ENCODE results near the gene CD200R1.
"Not testable (repeated sequence)": the region's sequence is repeated elsewhere in the genome, so short reads cannot be mapped to it uniquely, and the experiment has no call there.

The CD200R1 gene

DNA sequence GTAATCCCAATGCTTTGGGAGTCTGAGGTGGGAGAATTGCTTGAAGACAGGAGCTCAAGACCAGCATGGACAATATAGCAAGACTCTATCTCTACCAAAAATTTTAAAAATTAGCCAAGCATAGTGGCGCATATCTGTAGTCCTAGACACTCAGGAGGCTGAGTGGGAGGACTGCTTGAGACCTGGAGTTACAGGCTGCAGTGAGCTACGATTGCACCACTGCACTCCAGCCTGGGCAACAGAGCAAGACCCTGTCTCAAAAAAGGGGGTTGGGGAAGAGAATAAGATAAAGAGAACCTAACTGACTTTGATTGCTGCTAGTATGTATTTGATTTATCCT, 755 bp downstream of the CD200R1 start:
- DNase-seq = no peak

DNA sequence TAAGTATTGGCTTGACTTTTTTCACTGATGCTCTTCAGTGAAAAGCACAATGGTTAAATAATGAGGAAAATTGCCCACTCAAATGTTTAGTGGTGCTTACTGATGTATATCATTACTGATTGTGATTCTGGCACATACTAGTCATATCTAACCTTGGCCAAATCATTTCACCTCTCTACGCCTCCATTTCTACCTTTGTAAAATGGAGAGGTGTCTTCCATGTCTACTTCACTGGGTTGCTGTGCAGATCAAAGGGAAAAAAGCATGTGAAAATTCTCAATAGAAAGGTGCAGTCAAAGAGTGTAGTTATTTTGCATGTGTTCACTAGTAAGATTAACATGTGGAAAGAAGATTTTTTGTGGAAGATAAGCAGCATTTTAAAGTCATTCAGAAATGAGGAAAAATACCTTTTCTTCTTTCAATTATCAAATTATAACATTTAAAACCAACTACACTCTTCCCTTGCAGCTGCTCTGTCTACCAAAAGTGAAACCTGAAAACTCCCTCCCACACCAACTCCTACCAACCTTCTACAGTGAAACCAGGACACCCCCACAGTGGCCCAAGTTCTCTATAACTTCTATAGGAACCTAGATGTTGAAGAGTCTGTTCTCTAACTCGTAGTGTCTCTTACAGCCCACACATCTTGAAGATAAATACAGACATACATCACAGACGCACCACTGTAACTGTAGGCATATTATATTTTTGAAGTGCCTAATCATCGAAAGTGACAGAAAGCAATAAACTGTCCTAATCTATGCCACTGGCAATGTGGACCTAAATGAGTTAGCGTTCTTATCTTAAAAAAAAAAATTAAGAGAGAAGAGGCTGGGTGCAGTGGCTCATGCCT, 1.4 kb downstream of the CD200R1 start:
- peak; percentile 19 to 60 for DNase-seq

DNA sequence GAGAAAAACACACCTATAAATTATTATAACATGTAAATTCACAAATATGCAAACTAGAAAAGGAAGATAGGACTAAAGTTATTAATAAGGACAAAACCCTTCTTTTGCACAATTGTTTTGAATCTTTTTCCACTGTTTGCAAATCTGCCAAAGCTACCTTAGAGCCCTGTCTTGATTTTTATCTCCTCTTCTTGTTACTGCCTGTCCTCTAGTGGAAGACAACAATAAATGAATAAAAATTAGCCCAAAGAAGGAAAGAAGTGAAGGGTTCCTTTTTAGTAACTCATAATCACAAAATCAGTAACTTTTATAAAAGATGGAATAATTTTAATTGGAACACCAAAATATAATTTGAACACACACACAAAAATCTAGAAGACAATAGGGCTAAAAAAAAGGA, 2.7 kb downstream of the CD200R1 start:
- no peak for DNase-seq

DNA sequence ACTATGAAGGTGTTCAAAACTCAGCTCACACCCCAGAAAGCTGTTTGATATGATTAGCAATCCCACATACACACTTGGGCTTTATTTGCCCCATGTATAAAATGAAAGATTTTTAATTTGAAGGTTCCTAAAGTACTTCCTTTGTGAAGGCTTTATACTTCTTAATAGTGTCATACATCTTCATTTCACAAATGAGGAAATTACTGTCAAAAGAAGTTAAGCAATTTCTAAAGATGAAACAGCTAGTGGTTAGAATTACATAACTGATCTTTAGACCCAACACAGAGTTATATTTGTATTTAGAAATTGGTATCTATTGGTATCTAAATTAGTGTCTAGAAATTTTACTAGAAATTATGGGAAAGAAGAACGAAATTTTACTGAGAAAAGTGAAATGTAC, 7.1 kb downstream of the CD200R1 start:
- no peak for DNase-seq

DNA sequence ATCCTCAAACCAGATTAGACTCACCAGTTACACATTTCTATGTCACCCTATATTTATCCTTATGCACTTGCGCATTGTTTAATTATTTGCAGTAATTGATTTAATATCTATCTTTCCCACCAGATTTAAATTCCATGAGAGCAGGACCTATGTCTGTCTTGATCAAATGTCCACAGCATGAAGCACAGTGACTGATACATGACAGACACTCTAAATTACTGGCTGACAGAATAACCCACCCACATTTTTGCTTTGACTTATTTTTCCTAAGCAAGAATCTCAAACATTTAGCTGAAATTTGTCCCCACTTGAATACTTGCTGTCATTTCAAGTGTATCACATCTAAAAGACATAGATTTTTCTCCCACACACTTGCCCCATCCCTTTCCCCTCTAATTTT, 7.5 kb downstream of the CD200R1 start:
- no peak for DNase-seq

DNA sequence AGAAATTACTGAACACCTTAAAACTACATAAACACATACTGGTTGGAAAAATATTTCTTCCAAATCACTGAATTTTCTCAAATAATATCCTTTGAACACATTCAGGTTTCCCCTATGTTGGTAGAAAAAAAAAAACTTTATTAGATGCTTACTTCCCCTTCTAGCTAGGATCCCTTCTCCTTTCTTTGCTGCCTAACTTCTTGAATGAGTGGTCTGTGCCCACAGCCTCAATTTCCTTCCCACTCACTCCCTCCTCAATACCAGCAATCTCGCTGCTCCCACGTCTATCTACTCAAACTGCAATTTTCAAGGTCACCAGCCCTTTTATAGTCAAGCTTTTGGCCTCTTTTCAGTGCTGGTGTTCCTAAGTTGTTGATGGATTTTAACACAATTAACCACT, 8.3 kb downstream of the CD200R1 start:
- DNase-seq = no peak

DNA sequence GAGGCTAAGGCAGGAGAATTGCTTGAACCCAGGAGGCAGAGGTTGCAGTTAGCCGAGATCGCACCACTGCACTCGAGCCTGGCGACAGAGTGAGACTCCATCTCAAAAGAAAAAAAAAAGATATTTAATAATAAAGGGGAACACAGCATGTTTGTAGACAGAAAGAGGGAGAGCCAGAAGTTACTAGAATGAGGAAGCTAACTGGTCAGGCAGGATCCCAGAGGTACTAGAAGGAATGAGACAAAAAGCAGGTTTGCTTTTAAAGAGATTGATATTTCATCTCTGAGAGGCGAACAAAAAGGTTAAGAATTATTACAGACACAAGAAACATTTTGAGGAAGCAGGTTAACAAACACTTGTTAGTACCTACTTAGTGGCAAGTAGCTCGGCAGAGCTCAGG, 9.2 kb downstream of the CD200R1 start:
- no peak for DNase-seq

DNA sequence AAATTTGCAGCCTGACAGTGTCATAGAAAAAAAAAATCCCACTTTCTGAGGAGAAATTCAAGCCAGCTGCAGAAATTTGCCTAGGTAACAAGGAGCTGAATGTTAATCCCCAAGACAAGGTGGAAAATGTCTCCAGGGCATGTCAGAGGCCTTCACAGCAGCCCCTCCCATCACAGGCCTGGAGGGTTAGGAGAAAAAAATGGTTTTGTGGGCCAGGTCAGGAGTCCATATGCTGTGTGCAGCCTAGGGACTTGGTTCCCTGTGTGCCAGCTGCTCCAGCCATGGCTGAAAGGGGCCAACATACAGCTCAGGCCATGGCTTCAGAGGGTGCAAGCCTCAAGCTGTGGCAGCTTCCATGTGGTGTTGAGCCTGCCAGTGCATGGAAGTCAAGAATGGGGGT, 11.2 kb downstream of the CD200R1 start:
- no peak for DNase-seq

DNA sequence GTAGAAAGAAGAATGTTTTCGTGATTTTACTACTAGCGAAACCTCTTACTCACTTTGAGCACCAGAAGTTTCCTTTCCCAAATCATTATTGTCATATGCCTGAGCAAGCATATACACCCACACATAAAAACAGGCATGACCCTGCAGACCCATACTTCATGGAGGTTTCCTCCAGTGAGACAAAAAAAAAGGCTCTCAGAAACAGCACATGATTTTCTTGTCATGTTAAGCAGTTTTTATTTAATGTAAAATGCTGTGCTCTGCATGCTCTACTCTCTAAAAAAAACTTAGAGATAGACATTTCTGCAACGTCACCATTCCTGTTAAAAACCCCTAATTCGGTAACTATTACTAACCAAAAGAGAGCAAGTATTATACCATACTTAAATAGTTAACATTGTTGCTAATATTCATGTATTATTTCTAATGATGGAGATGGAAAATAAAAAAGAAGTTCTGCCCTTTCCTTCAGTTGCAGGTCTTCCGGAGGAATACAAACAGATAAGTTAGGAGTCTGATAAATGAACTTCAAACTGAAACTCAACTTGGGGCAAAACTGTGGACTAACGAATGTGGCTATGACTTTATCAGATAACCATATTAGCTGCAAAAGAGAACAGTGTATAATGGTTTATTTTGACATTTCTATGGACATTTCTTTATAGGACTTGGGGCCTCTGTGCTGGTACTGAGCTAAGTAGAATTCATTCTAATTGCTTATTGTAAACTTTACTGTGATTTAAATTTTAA, 15.9 kb downstream of the CD200R1 start:
- DNase-seq = no peak

DNA sequence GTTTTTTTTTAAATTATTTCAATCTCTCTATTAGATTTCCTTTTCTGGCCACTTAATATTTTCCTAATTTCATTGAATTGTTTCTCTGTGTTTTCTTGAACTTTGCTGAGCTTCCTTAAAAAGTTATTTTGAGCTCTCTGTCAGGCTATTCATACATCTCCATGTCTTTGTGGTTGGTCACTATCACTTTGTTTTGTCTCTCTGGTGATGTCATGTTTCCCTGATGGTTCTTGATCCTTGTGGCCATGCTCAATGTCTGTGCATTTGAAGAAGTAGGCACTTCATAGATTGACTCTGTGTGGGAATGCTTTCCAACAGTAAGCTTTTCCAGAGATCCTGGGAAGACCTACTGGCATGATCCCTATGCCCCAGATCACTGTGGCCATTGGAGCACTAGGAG, 18.6 kb downstream of the CD200R1 start:
- DNase-seq = no peak

DNA sequence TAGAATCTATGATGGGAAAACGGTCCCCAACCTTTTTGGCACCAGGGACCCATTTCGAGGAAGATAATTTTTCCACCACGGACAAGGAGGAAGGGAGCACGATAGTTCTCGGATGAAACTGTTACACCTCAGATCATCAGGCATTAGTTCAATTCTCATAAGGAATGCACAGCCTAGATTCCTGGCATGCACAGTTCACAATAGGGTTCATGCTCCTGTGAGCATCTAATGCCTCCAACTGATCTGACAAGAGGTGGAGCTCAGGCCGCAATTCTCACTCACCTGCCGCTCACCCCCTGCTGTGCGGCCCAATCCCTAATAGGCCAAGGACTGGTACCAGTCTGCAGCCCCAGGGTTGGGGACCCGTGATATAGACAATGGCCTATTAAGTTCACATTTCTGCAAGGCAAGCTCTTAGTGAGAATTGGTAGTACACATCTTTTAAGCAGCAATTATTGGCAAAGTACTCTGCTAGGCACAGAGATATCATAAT, 26.5 kb downstream of the CD200R1 start:
- no peak for DNase-seq

DNA sequence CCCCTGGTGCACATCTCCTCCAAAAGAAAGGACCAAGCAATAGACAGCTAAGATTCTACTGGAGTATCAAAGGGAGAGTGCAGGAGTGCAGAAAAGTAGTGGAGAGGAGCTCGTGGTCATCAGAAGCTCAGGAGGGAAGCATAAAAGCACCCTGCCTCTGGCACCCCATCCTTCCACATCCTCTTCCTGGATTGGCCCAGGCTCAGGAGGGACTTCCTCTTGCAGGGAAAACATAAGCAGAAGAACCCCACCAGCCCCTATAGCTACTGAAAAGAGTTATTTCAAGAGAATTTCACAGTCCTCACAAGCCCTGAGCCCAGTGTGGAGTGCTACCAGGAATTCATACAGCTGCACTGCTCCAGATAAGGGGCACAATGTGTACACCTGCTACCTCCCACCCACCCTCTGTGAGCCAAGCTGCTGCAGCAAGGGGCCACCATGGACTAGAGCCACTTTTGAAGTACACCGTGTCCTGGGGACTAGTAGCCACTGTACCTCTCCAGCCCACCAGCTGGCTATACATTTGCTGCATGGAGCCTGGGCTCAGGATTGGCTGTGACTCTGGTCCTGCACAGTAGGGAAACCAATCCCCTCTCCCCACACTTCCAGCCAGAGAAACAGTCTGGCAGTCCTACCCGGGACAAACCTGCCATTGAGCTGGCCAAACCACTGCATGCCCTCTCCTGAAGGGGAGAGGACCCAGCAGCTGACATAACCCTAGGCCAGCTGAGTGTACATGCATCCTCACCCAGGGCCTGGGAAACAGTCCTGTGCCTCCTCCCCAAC, 43.0 kb downstream of the CD200R1 start:
- DNase-seq = no peak

DNA sequence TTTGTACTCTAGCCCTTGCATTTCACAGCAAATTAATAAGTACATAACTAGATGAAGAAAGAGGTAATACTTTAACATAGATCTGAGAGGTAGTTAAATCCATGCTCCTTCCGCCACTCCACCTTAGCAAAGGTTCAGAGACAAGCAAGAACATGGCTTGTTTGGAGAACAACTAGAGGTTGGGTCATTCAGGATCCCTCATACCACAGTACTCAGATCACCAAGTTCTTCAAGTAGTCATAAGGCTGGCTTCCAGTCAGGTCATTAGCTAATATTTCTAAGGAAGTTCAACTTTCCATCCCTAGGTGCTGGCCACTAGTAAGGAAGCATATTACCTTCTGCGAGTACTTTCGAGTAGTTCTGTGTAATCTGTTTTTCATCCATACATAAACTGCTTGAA, 44.1 kb downstream of the CD200R1 start:
- no peak for DNase-seq

DNA sequence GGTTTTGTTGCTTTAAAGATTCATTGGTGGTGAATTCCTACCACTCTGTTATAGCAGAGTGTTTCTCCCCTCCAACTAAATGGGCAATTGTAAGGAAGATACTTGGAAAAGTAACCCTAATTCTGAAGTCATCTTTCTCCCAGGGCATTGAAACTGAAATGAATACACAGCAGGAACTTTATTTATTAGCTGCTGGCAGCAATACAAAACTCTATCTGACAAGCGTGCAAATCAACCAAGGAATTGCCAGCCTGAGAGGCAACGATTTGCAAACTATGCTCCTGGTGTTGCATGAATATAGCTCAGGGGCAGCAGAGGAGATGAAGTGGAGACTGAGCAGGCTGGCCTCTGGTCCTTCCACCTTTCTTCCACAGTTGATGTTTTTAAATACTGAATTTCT, 48.9 kb downstream of the CD200R1 start:
- DNase-seq = no peak

DNA sequence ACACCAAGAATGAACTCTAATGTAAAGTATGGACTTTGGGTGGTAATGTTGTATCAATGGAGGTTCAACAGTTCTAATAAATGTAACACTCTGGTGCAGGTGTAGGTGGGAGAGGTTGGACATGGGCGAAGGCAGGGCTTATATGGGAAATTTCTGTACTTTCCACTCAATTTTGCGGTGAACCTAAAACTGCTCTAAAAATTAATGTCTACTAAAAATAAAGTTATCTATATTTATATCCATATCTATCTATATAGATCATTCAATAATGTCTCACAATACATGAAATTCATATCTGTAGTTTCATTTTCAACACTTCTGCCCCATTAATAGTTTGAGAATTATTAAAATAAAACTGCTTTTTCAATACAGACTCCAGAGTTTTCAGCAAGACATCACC, 49.3 kb downstream of the CD200R1 start:
- DNase-seq = no peak

DNA sequence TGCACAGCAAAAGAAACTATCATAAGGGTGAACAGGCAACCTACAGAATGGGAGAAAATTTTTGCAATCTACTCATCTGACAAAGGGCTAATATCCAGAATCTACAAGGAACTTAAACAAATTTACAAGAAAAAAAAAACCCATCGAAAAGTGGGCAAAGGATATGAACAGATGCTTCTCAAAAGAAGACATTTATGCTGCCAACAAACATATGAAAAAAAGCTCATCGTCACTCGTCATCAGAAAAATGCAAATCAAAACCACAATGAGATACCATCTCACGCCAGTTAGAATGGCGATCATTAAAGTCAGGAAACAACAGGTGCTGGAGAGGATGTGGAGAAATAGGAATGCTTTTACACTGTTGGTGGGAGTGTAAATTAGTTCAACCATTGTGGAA, 55.4 kb downstream of the CD200R1 start:
- DNase-seq = not testable (repeated sequence)

DNA sequence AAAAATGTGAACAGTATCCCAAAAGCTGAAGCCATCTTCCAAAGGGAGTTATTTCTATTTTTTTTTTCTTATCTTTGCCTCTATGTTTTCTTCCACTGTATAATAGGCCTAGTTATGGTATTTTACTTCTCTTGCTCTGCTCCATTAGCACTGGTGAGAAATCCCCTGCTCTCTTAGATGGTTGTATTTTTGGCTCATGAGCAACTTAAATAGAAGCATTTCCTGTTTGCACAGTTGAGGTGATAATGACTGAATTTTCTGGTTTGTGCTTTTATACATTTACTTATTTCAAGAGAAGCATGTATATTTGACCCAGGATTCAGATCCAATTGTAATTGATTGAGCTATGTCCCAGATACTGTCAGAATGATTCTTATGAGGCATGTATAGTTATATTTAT, 66.7 kb downstream of the CD200R1 start:
- DNase-seq = no peak

DNA sequence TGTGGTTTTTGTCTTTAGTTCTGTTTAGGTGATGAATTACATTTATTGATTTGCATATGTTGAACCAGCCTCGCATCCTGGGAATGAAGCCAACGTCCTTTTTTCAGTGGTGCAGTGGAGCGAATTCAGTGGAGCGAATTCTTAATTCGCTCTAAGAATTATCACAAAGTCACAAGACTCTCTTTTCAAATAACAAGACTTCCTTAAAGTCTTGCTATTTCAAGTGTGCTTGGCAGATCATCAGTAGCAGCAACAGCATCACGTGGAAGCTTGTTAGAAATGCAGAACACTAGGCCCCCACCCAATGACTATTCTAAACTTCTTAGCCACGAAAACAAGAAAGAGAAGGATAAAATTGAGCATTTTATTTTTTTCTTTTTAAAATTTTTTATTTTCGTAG, 70.1 kb downstream of the CD200R1 start:
- no peak for DNase-seq

DNA sequence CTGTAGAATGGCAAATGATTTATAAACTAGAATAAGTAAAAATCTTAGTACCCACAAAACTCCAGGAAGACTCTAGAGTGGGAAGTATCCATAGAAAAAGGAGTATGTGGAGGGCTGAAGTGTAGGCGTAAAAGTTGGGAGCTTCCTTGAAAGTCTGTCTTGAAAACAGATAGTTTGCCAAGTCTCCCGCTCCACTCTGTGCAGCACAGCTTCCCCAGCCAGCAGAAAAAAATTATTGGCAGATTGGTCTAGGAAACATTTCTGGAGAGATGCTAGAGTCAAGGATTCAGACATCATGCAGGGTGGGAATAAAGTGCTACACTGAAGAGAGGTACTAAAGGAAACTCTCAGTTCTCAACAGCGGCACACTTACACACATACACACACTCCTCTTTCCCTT, 74.8 kb downstream of the CD200R1 start:
- no peak for DNase-seq

DNA sequence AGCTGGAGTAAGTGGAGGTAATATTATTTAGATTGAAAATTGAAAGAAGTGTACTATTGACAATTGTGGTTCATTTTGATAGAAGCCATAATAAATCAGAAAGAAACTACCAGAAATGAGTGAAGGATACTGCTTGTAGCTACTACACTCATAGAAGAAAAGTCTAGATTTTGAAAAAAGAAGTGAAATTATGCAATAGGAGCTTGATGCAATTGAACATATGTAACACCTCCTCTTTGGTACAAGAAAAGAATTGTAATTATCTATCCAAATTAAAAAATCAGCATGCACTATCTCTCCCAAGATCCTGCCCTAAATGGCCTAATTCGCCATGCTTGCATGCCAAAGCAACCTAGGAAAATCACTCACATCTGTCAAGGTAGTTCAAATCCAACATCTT, 77.1 kb downstream of the CD200R1 start:
- DNase-seq = no peak

DNA sequence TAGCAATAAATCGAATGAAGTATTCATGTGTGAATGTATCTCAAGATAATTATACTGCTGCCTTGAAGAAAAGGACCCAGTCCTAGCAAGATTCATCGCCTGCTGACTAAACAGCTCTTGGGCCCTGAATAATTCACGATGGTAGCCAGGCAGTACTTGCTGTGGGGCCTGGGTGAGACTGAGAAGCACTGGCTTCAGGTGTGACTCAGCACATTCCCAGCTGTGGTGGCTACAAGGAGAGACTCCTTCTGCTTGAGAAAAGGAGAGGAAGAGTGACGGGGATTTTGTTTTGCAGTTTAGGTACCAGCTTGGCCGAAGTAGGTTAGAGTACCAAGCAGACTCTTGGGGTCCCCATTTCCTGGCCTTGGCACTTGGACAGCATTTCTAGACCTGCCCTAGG, 80.6 kb downstream of the CD200R1 start:
- no peak for DNase-seq

DNA sequence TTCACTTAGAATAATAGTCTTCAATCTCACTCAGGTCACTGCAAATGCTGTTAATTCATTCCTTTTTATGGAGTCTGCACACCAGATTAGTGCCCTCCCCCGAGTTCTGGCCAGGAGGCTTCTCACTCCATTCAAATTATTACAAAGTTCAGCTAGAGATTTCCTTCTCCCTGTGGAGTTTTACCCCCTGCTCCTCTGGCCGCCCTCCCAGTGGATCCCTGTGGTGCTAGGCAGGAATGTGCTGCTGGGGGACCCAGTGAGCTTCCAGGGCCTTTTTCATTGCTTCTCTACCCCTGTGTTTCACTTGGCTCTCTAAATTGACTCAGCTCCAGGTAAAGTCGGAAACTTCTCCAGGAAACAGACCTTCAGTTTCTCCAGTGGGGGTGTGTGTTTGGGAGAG, 85.5 kb downstream of the CD200R1 start:
- DNase-seq = no peak

DNA sequence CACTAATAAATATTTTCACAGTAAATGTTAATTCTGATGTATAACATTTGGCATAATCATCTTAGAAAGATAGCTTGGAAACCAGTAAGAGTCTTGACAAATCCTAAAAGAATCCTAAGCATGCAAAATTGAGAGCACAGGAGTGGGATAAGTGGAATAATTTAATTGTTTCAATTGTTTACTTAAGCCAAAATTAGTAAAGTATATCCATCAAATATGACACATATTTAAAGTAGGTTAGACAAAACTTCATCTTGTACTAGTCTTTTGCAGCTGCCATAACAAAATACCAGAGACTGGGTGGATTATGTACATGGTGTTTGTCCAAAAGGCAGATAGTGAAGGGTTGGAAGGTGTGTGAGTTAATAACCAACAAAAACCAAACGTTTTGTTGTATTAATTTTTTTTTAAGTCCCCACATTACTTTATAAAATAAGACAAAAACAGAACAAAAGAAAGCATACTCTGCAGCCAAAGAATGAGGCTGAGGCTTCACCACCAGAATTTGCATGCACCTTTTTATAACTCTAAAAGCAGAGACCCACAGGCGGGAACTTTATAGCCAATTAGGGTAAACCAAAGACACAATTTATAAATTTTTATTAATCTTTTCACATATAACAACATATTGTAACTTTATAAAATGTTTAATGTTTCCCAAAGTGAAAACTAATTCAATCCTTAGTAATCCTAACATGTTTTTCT, 86.4 kb downstream of the CD200R1 start:
- DNase-seq = no peak
